Activated T-cell treated with anti-CD3 and anti-CD28 coated beads, Interleukin-2, amount 50 U/mL, for 1 hour (primary cell): ENCODE data around the gene FAHD2B.
"Not testable (repeated sequence)": the region's sequence is repeated elsewhere in the genome, so short reads cannot be mapped to it uniquely, and the experiment has no call there.

Experiments
- DNase-seq: peaks from one replicate; pipeline ENCODE4 v3.0.0-alpha.2; 2020

Gene FAHD2B

DNA sequence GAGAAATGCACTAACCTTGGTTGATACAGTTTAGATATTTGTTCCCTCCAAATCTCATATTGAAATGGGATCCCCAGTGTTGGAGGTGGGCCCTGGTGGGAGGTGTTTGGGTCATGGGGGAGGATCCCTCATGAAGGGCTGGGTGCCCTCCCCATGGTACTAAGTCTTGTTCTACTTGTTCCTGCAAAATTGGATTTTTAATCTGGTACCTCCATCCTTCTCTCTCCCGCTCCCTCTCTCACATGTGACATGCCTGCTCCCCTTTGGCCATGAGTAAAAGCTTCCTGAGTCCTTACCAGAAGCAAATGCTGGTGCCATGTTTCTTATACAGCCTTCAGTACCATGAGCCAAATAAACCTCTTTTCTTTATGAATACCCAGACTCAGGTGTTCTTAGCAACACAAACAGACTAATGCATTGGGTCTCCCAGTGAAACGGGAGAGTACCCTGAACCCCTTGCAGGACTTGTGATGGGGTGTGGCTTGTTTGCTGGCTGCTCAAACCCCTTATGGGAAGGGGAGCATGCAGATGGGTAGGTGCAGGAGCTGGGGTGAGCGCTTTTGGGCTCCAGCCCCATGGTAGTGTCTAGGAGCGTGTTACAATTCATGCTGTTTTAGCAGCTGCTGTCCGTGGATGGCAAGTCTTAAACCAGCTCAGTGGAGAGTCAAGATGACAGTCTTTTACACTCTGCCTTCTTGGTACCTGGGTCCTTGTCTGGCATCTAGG lies 27.2 kb downstream of the FAHD2B start:
- DNase-seq, result no peak

DNA sequence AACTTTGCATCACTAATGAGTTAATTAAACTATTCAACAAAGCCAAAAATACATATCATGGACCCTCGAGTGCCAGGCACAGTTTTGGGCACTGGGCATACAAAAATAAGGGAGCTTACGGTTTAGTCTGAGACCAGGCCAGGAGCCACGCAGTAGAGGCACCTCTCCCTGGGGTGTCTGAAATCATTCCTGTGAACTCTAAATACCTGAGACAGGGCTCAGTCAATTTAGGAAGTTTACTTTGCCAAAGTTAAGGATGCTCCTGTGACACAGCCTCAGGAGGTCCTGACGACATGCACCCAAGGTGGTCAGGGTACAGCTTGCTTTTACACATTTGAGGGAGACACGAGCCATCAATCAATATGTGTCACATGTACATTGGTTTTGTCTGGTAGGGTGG lies 28.7 kb downstream of the FAHD2B start:
- DNase-seq, result not testable (repeated sequence)

DNA sequence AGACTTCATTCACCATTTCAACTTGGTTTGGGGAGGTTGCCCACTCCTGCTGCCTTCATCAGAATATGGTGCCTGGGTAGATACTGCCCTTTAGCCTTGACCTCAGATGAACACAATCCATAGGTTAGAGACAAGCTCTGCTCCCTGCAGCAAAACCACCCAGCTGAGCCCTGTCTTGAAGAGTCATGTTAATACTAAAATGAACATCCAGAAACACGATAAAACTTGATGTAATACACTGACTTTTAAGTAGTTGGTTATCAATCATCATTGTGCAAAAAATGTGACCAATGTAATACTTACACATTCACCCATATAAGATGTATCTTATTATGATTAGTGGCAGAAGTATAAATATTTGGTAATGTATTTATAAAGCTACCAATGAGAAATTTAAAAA lies 32.7 kb downstream of the FAHD2B start:
- DNase-seq, result not testable (repeated sequence)

DNA sequence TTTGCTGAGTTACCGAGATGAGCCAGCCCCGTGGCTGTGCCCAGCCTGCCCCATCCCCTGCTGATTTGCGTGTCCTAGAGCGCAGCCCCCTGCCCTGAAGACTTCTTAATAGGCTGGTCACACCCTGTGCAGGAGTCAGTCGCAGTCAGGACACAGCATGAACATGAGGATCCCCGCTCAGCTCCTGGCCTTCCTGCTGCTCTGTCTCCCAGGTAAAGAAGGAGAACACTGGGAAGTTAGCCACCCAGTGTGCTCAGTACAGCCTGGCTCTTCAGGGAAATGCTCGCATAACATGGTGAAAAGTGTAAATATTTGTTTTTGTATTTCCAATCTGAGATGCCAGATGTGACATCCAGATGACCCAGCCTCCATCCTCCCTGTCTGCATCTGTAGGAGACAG lies 34.9 kb downstream of the FAHD2B start:
- DNase-seq, result not testable (repeated sequence)

DNA sequence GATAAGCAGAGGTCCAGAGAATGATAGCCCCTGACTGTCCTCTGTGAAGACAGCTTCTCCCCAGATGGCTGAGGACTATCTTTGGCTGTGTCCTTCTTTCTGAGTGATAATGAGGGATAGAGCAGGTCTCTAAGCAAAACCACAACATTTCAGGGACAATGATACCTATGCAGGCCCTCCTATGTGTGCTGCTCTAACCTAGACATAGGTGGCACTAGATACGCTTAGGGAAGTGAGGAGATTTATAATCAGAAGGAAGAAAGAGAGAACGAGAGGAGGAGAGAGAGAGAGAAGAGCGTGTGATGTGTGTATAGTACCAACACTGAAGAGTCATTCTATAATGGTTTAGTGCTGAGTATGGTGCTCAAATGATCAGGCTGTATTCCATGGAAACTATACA lies 38.5 kb downstream of the FAHD2B start:
- not testable (repeated sequence) for DNase-seq

DNA sequence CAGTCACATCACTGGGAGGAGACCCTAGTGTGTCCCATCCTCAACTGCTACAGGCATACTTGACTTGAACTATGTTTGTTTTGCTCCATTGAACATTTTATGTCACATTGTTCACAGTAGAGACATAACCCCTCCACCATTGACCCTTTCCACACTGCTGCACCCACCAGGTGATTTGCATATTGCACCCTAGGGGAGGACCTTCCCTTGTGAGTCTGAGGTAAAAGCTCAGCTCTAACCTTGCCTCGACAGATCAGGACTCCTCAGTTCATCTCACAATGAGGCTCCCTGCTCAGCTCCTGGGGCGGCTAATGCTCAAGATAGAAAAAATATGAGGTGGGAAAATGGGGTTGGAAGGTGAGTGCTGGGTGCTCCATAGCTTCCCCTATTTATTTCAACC lies 44.6 kb downstream of the FAHD2B start:
- not testable (repeated sequence) for DNase-seq

DNA sequence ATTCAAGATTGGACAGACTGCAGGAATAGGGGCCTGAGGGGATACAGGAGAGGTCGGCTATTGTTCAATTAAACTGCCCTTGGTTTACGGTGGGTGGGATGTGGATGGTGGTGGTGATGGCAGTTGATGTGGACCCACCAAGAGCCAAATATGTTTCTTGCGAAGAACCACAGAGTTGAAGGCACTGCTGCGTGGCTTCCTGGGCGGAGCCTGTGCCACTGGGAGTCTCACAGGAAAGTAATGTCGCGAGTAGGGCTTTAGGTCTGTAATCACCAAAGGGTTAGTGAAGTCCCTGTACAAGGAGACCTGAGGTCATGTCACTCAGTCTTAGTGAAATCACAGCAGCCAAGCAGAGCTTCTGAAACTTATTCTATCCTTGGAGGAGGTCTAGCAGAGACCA lies 46.2 kb downstream of the FAHD2B start:
- not testable (repeated sequence) for DNase-seq

DNA sequence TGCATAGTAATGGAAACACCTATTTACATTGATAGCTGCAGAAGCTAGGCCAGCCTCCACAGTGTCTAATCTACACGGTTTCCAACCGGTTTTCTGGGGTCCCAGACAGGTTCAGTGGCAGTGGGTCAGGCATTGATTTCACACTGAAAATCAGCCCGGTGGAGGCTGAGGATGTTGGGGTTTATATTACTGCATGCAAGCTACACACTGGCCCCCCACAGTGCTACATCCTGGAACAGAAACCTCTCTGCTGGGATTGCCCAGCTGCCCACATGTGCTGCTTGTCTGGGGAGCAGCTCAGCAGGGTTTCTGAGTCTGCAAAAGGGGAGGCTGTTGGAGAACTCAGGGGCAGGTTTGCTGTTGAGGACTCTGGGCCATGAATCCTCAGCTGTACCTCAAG lies 48.0 kb downstream of the FAHD2B start:
- DNase-seq, result not testable (repeated sequence)

DNA sequence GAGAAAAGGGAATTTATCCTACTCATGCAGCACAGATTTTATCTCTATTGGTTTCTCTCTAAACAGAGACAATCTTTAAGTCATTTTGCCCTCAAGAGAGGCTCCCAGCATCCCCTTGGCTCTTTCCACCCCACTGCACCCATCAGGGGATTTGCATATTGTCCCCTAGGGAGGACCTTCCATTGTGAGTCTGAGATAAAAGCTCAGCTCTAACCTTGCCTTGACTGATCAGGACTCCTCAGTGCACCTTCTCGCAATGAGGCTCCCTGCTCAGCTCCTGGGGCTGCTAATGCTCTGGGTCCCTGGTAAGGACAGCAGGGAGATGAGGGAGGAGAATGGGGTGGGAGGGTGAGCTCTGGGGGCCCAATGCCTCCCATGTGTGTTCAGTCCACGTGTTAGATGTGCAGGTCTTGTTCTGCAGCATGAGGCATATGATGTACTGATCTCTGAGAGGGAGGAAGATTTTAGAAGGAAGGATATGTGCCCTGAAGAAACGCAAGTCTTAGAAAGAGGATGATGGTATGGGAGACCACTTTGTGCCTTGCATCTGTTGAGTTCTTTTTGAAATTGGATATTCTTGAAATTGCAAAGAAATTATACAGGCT lies 48.7 kb downstream of the FAHD2B start:
- not testable (repeated sequence) for DNase-seq
